Dermis microvascular lymphatic vessel endothelial cell (primary cell): ENCODE data around the gene ASH1L. TPM values are rescaled to one million over a fixed set of nuclear protein-coding genes. Genes with fewer than 3 reads are reported as not detected.
"Not testable (repeated sequence)": the region's sequence is repeated elsewhere in the genome, so short reads cannot be mapped to it uniquely, and the experiment has no call there.

ENCODE experiments used
- DNase-seq, 2 donors: peaks; one replicate each; pipeline versions ENCODE4 v3.0.0 to v3.0.0-alpha.2; 2010; ENCODE audit warnings: low read depth in 2 of 2
- total RNA-seq: library from RNA; depleted of rRNA; stranded (reverse); fragments of >200 nt; gene quantifications from 2 replicates; pipeline ENCODE4 v1.2.1, GENCODE V29; 2014

ASH1L gene
- total RNA-seq, 1 donor from 2014 or later = 13.5 TPM

DNA sequence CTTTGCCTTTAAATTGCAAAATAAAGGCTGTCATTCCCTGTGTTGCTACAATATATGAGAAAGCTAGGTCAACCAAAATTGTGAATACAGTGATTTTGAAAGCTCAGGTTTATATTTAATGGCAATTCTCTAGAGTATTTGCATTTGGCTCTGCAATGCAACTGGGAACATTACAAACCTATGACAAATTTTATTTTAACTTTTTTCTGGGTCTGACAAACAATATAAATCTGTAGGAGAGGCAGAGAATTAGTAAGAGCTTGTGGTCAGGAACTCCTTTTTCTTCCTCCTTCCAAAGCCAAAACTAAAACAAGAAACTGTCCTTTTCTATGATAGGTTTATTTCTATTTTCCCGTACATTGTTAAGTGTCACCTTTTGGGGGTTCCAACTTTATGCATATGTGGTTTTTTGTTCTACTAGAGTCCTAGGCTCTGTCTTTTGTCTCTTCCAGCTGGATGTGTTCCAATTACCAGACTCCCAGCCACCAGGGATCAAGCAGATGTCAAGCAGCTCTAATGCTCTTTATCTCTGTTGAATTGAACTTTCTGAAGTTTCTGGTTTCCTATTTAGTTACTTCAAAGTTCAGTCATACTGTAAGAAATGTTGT is 106.9 kb downstream of the ASH1L start:
- peak in 1 of 2 donors; percentile 5 for DNase-seq

DNA sequence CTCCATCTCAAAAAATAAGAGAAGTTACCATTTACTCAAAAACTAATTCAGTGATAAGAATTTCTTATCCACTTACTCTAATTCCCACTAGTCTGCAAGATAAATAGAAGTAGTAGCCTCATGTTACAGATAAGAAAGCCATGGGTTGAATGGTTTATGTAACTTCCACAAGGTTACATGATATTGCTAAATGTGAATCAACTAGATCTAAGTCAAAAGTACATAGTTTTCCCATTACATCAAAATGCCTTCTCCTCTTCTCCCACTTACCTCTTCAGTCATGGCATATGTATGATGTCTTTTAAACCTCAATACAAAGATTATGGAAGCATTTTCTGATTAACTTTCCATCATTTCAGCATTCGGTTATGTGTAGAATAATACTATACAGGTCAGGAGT is 108.5 kb downstream of the ASH1L start:
- no peak for DNase-seq

DNA sequence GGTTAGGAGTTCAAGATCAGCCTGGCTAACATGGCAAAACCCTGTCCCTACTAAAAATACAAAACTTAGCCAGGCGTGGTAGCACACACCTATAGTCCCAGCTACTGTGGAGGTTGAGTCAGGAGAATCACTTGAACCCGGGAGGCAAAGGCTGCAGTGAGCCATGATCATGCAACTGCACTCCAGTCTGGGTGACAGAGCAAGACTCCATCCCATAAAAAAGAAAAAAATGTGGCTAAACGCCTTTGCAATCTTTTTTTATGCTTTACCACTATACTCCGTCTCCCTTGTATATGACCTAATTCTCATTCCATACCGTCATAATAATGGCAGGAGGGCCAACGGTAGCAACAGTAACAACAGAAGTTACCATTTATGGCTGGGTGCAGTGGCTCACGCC is 109.5 kb downstream of the ASH1L start:
- no peak for DNase-seq

DNA sequence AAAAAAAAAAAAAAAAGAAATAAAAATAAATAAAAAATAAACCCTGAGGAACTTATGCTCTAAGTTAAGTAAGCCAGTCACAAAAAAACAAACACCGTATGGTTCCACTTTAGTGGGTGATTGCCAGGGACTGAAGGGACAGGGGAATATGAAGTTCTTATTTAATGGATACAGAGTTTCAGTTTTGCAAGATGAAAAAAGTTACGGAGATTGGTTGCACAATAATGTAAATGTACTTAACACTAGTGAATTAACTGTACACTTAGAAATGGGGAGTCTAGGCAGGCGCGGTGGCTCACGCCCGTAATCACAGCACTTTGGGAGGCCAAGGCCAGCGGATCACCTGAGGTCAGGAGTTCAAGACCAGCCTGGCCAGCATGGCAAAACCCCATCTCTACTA is 111.4 kb downstream of the ASH1L start:
- no peak for DNase-seq

DNA sequence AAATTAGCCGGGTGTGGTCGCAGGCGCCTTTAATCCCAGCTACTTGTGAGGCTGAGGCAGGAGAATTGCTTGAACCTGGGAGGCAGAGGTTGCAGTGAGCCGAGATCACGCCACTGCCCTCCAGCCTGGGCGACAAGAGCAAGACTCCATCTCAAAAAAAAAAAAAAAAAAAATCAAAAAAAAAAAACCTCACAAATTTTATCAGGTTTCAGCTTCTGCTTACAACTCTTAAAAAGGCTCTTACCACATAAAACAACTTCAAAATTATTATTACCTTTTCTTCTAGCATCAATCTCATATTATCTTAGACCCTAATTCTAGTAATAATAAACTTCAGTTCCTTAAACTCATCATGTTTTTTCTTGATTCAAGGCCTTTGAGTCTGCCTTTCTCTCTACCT is 120.2 kb downstream of the ASH1L start:
- not testable (repeated sequence) for DNase-seq

DNA sequence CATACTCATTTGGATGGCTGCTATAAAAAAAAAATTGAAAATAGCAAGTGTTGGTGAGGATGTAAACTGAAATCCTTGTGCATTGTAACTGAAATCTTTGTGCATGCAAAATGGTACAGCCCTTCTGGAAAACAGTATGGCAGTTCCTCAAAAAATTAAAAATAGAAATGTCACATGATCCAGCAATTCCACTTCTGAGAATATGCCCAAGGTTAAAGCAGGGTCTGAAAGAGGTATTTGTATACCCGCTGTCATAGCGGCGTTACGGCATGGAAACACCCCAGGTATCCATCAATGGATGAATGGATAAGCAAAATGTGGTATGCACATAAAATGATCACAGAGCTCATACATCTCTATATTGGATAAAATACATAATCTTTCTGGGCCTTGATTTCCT is 125.2 kb downstream of the ASH1L start:
- no peak for DNase-seq

DNA sequence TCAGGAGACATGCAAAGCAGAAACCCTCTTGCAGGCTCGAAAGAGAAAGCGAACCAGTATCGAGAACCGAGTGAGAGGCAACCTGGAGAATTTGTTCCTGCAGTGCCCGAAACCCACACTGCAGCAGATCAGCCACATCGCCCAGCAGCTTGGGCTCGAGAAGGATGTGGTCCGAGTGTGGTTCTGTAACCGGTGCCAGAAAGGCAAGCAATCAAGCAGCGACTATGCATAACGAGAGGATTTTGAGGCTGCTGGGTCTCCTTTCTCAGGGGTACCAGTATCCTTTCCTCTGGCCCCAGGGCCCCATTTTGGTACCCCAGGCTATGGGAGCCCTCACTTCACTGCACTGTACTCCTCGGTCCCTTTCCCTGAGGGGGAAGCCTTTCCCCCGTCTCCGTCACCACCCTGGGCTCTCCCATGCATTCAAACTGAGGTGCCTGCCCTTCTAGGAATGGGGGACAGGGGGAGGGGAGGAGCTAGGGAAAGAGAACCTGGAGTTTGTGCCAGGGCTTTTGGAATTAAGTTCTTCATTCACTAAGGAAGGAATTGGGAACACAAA is 128.7 kb downstream of the ASH1L start:
- not testable (repeated sequence) for DNase-seq

DNA sequence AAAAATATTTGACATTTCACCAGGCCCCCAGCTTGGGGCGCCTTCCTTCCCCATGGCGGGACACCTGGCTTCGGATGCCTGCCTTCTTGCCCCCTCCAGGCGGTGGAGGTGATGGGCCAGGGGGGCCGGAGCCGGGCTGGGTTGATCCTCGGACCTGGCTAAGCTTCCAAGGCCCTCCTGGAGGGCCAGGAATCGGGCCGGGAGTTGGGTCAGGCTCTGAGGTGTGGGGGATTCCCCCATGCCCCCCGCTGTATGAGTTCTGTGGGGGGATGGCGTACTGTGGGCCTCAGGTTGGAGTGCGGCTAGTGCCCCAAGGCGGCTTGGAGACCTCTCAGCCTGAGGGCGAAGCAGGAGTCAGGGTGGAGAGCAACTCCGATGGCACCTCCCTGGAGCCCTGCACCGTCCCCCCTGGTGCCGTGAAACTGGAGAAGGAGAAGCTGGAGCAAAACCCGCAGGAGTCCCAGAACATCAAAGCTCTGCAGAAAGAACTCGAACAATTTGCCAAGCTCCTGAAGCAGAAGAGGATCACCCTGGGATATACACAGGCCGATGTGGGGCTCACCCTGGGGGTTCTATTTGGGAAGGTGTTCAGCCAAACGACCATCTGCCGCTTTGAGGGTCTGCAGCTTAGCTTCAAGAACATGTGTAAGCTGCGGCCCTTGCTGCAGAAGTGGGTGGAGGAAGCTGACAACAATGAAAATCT is 129.3 kb downstream of the ASH1L start:
- DNase-seq = not testable (repeated sequence)

DNA sequence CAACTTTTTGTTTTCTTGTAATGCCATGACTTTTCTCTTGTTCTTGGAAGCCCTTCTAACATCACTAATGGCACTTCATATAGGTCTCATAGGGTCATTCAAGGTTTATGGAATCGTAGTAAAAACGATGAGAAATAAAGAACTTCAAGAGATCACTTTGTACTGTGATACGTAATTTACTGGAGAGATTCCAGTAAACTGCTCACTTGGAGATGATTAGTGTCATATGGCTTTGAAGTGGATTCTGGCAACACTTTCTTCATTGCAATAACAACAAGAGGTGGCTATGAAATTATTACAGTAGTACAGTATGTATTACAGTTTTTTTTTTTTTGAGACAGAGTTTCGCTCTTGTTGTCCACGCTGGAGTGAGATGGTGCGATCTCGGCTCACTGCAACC is 138.5 kb downstream of the ASH1L start:
- no peak for DNase-seq

DNA sequence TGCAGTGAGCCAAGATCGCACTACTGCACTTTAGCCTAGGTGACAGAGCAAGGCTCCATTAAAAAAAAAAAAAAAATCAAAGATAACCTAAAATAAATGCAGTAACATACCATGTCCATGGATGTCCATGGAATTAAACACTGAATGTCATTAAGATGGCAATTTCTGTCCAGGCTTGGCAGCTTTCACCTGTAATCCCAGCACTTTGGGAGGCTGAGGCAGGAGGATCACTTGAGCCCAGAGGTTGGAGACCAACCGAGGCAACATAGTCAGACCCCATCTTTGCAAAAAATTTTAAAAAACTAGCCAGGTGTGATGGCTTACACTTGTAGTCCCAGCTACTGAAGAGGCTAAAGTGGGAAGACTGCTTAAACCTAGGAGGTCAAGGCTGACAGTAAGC is 141.8 kb downstream of the ASH1L start:
- DNase-seq = no peak

DNA sequence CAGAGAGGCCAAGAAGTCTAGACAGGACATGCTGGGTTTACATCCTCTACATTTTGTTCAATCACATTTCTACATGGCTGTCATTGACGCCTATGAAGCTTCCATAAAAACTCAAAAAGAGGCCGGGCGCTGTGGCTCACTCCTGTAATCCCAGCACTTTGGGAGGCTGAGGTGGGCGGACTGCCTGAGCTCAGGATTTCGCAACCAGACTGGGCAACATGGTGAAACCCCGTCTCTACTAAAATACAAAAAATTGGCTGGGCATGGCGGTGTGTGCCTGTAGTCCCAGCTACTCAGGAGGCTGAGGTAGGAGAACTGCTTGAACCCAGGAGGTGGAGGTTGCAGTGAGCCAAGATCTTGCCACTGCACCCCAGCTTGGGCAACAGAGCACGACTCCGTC is 150.8 kb downstream of the ASH1L start:
- not testable (repeated sequence) for DNase-seq

DNA sequence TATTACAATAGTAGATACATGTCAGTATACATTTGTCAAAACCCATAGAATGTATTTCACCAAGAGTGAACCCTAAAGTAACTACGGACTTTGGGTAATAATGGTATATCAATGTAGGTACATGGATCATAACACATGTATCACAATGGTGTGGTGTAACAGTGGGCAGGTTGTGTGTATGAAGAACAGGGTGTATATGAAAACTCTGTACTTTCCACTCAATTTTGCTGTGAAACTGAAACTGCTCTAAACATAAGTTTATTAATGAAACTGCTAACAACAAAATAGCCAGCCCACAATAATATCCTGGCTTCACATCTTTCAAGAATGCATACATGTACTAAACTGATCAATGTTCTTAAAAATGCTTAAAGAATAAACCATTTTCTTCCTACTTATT is 151.7 kb downstream of the ASH1L start:
- no peak for DNase-seq

DNA sequence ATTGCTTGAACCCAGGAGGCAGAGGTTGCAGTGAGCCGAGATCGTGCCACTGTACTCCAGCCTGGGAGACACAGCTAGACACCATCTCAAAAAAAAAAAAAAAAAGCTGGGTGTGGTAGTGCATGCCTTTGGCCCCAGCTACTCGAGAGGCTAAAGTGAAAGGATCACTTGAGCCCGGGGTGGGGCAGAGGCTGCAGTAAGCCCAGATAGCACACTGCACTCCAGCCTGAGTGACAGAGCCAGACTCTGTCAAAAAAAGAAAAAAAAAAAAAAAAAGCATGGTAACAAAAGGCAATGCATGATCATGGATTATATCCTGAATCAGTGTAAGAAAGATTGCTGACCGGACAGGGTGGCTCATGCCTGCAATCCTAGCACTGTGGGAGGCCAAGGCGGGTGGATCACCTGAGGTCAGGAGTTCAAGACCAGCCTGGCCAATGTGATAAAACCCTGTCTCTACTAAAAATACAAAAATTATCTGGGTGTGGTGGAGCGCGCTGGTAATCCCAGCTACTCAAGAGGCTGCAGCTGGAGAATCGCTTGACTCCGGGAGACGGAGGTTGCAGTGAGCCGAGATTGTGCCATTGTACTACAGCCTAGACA is 165.6 kb downstream of the ASH1L start:
- DNase-seq = no peak

DNA sequence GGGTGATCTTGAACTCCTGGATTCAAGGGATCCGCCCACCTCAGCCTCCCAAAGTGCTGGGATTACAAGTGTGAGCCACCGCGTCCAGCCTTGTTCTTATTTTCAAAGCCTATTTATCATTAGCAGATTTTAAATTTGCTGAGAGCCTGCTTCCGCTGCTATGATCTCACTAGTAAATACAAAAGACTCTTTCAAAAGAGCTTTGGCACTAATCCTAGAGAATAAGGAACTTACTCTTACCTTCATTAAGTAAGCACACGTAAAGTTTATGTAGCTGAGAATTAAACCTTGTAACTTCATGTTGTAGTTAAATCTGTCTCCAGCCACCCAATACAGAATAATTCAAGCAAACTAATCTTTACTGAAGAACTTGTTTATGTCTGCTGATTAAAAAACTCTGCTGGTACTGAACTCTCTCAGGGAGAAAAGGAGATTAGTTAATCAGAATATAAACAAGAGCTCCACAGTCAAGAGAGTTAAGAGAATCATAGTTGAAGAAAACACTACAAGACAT is 169.6 kb downstream of the ASH1L start:
- DNase-seq = no peak

DNA sequence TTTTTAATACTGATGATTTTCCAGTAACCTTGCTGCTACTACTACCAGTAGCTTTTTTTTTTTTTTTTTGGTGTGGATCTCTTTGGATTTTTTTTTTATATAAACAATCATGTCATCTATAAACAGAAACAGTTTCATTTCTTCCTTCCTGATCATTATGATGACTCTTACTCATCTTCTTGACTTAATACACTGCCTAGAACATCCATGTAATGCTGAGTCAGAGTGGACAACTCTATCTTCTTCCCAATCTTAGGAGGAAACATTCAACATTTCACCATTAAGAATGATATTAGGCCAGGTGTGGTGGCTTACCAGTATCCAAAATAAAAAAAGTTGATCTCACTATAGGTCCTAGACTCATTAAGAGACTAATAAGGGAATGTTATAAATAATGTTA is 172.8 kb downstream of the ASH1L start:
- DNase-seq = peak in 1 of 2 donors; percentile 25

DNA sequence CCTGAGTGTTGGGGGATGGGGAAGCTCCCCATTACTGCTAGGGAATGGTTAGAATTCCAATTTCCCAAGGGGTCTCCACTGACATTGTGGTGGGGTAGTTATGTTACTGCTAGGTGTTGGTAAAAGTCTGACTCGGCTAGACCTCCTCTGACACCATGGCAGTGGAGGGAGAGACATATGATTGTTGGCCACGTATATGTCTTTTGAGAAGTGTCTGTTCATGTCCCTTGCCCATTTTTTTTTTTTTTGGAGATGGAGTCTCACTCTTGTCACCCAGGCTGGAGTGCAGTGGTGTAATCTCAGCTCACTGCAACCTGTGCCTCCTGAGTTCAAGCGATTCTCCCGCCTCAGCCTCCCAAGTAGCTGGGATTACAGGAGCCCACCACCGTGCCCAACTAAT is 176.8 kb downstream of the ASH1L start:
- DNase-seq = not testable (repeated sequence)

DNA sequence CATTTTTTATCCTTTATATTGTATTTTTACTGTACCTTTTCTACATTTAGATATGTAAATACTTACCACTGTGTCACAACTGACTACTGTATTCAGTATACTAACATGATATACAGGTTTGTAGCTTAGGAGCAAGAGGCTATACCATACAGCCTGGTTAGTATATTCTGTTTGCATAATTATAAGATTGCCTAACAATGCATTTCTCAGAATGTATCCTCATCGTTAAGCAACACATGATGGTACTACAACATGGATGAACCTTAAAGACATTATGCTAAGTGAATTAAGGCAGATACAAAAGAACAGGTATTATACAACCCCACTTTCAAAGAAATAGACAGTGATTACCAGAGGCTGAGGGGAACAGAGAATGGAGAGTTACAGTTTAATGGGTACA is 179.2 kb downstream of the ASH1L start:
- DNase-seq = no peak

DNA sequence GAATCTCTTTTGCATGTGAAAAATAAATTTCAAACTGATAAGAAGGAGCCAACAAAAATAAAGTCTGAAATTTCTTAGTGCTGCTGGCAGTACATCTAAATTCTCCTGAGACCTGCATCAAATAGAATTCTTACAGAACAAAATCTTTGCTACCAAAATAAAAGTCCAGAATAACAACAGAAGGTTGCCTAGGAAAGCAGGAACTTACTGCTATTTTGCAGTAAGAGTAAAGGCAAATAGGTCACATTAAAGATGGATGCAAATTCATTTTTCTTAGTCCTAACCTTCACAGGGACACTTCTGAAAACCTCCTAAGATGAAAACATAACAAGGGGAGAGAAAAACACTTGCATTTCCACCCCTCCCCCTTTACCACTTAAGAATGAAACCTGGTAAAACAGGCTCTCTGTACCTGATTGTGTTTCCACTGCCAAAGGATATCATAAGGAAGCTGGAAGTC is 182.9 kb downstream of the ASH1L start:
- peak; percentile 20 to 73 for DNase-seq

DNA sequence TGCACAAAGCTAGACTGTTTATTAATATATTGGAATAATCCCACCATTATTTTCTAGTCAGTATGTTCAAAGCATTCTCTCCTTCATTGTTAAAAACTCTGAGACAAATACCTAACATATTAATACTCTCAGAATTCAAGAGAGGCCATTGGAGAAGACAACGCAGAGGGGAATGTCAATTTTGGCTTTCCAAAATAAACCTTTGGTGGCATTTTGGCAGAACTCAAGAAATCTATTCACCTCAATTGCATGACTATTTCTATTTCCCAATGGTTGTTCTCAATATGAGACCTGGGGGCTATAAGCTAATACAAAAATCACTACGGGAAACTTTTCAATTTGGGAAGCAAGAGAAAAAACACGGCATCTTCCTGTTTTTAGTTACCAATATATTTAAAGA is 183.4 kb downstream of the ASH1L start:
- DNase-seq = no peak

DNA sequence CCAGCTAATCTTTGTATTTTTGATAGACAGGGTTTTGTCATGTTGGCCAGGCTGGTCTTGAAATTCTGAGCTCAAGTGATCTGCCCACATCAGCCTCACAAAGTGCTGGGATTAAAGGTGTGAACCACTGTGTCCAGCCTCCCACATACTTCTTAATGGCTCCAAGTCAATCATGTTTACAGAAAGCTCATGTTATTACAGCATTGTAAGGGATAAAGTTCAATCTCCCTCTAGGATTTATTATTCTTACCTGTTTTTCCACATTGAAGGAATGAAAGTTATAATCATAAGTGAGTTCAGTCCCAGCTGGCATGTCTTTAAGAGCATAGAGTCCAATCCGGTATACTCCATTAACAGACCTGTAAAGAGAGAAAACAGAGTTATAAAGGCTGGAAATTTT is 202.6 kb downstream of the ASH1L start:
- no peak for DNase-seq

DNA sequence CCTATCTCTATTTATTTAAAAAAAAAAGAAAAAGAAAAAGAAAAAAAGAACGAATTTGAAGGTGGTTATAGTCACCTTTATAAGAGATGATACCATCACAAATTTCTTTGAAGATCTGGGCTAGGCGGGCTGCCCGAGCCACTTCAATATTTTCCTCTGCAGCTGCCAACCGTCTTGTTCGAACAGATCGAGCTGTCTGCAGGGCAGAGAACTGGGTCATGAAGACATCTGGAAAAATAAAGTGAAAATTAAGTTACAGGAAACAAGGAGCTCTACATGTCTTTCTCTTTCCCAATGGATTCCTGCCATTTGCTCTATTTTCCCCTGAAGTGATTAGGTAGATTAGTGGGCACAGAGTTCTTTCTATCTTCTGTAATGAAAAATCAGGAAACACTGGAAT is 210.0 kb downstream of the ASH1L start:
- DNase-seq = no peak

DNA sequence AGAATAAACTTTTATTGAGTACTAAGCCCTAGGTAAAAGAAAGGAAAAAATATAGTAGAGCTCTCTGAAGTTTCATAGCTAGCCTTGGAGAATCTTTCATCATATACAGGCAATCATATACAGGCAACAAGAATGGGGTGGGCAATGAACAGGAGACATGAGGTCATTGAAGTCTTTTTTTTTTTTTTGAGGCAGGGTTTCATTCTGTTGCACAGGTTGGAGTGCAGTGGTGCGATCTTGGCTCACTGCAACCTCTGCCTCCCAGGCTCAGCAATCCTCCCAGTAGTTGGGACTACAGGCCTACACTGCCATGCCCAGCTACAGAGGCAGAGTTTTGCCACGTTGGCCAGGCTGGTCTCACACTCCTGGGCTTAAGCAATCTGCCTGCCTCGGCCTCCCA is 219.8 kb downstream of the ASH1L start:
- DNase-seq = no peak
